SKM-1 (cell line): ENCODE data around the gene SORCS2.

Experiments
- DNase-seq: peaks from one replicate; lab custom pipeline; 2025; ENCODE audit not compliant: unreplicated experiment; lab: John Stamatoyannopoulos, UW

SORCS2 gene

DNA sequence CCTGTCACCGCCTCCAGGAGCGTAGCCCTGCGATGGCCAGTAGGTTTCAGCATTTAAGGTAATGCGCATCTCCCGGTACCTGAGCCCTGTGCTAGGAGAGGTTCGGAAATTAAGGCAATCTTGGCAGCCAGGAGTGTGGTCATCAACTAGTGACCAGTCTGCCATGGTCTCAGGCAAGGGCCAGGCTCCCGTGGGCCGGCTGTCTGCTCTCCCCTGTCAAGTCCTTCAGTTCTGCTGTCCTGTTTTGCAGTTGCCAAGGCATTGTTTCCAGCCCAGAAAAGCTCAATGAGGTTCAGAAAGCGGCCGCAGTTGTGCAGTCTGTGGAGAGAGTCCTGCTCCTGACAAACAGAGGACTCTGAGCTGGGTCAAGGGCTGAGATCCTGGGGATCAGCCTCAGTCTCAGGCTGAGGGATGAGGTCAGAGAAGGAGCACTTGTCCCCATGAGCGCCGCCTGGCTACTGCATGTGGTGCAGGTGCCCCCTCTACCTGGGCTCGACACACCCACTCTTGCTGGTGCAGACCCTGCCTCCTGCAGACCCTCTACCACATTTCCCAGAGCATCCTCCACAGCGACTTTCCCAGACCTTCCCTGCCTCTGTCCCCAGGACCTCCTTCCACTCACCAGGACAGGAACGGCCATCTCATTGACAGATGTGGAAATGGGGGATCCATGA lies 295.8 kb downstream of the SORCS2 start:
- DNase-seq = no peak

DNA sequence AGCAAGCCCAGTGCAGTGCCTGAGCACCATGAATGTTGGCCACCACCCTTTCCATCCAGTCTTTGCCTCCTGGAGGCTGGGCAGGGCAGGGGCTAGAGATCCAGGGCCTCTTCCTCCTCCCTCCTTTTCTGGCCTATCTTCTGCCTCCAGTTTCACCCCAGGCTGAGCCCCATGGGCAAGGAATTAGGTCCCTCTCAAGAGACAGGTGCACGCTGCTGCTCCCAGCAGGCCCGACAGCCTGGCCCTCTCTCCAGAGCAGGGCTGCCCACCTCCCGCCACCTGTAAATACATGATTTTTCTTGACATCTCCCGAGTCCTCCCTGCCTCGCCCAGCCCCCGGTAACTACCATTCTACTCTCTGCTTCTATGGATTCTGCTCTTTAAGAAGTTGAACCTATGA lies 299.6 kb downstream of the SORCS2 start:
- no peak for DNase-seq

DNA sequence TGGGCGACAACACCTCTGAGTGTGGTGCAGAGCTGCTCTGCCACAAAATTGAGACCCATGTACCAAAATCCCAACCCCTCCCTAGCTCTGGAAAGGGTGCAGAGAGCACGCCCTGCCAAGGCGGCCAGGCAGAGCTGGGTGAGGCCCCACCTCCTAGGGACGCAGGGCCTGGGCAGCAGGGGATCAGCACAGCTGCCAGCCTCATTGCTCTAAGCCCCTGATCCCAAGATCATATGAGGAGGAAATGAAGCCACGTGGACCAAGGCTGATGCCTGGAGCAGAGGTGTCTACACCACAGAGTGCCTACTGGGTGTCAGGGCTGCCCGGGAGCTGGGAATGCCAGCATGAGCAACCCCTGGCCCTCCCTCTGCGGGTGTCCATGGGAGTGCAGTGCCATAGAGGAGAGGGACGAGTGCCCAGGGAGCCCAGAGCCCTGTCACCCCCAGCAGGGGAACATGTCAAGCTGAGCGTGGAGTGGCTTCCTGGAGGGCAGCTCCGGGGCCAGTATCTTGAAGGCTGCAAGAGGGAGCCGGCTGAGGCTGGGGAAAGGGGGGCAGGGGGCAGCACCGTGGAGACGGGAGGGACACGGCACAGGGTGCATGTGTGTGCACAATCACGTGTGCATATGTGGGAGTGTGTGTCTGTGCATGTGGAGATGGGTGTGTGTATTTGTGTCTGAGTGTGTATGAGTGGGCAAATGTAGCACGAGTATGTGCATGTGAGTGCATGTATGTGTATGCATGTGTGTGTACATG lies 306.3 kb downstream of the SORCS2 start:
- DNase-seq = no peak

DNA sequence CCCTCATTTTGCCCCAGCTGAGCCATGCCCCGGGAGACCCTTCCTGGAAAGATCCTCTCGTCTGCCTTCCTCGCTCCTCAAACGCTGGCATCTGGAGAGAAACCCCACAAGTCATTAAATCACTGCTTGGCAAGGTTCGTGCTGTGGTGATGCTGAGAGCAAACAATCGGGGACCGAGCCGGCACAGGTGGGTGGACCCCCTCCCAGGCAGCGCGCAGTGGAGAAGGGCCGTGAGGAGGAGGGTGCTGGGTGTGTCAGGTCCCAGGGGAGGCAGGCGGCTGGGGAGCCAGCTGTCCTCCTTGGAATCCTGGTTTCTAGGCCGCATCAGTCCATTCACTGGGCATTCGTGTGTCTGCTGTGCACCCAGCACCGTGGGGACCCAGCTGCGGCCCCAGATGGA lies 307.3 kb downstream of the SORCS2 start:
- DNase-seq = no peak

DNA sequence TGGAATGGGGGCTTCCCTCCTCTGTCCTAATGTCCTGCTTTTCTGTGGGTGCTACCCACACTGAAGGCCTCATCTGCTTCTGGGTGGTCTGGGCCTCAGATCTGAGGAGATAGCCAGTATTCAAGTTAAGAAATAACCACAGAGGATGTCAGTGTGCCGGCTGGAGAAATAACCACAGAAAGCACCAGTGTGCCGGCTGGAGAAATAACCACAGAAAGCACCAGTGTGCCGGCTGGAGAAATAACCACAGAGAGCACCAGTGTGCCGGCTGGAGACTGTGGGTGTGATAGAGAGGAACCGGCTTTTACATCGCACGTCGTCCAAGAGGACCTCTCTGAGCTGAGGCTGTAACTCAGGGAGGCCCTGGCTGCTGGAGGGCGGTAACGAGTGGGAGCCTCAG lies 308.1 kb downstream of the SORCS2 start:
- no peak for DNase-seq

DNA sequence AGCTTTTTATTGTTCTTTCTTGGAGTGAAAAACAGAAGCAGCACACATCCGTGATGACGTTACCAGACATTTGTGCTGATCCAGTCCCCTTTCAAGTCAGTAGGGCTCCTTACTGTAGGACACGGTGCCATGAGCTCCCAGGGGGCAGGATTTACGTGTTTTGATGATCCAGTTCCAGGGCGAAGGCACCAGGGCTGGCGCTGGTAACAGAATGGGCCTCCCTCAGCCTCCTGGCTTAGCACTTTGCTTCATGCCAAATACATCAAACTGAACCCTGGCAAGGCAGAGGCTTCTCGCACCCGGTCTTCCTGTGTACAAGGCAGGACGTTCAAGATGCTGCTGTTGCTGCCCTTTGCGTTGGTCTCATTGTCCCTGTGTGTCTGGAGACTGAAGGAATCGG lies 309.0 kb downstream of the SORCS2 start:
- DNase-seq = no peak

DNA sequence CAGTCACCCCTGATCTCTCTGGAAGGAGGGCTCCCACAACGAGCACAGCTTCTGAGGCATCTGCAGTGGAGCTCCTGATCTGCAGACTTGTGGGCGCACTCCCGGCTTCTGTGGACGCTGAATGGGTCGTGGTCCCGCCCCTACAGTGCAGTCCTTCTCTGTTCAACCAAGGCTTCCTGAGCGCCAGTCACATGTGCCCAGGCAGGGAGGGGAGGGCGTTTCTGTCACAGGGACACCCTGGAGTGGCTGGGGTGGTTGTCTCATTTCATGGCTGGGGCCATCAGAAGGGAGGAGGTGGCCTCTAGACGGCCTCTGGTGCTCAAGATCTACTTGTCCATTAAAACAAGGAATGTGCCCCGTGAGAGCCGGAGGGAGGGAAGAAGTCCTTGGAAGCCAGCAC lies 309.5 kb downstream of the SORCS2 start:
- no peak for DNase-seq

DNA sequence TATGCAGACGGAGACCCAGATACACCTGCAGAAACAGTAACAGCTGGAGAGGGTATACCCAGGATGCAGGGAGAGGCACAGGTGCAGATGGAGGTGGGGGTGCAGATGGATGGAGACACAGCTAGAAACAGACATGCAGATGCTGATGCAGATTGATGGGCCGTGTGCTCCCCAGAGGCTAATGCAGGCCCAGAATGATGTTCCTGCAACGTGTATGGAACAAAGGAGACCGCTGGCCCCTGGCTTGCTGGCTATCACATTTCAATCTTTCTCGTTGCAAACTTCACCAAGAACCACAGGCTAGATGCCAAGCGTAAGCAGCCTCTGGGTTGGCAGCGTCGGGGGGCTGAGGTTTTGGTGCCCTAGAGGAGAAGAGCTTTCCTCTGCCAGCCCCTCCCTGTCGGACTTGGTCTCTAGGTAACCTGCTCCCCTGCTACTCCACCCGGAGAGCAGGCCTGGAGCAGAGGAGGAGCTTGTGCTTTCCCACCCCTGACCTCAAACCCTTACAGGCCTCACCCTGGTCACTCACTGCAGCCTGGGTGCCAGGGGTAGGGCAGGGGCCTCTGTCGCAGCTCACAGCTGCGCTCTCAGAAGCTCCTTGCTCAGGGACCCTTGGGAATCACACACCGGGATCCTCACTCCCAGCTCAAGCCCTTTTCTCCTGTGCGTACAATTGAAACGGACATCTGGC lies 311.4 kb downstream of the SORCS2 start:
- no peak for DNase-seq

DNA sequence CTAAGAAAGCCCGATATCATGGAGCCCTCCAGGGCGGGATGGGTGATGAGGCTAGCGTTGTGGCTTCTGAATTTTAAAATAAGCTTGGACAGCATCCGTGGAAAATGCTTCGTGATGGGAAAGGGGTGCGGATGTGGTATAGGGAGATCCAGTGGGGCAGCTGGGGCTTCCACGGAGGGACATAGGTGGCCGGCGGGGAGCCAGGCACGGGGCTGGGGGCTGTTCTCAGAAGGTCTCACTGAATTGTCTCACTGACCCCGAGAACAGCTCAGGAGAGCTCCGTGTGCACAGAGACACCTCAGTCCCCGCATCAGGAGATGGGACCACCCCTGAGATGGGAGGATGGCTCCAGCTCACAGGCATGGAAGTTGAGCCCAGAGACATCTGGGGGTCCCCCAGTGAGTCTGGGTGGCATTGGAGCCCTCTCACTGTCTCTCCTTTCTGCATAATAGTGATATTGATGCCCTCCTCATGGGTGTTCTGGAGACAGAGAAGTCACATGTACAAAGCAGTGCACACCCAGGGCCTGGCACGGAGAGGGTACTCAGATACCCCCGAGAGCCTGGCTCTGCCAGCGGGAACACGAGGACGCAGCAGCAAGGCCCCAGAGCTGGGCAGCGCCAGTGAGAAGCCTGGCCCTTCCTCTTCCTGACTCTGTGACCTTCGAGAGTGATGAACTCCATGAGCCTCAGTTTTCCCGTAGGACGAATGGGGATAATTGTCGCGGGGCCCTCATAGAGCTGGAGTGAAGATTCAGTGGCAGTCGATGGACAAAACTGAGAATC lies 313.0 kb downstream of the SORCS2 start:
- no peak for DNase-seq

DNA sequence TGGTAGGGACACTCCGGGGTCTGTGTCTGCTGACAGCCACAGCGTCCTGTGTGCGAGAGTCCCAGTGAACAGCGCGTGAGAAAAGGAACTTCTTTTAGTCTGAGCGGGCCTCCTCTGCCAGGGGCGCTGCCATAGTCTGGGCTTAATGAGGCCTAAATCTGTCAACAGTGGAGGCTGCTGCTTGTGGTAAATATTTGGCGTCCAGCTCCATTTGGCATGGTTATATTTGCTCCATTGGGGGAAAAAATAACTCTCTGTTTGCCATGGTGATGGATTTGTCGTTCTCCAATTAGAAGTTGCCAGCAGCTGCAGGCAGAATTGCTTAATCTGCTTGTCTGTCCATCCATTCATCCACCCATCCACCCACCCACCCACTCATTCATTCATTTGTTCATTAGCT lies 313.8 kb downstream of the SORCS2 start:
- no peak for DNase-seq

DNA sequence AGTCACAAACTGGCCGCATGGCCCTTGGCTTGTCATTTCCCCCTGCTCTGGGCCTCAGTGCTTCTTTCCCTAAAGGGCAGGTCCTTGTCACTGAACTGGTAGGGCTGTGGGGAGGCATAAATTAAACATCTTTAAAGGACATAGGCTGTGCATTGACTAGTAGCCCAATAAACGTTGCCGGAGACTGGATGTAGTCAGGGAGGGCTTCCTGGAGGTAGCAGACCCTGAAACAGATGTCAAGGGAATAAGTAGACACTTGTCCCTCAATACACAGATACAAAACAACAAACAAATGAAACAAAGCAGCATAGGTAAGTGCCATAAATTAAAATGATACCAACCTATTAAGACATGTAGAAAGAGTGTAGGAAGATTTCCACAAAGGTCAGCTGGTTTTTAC lies 314.2 kb downstream of the SORCS2 start:
- DNase-seq = no peak

DNA sequence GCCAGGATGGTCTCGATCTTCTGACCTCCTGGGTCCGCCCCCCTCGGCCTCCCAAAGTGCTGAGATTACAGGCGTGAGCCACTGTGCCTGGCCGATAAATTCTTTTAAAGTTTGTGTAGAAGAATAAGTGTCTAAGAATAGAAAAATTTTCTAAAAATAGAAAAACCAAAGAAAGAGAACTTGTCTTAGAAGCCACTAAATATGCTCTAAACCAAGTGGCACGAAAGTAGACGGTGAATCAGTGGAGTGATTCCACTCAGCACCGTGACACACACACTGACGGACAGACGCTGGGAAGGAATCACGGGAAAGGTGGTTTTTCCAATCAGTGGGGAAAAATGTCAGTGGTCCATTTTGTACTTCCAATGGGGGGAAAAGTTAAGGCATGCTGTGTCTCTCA lies 315.0 kb downstream of the SORCS2 start:
- no peak for DNase-seq

DNA sequence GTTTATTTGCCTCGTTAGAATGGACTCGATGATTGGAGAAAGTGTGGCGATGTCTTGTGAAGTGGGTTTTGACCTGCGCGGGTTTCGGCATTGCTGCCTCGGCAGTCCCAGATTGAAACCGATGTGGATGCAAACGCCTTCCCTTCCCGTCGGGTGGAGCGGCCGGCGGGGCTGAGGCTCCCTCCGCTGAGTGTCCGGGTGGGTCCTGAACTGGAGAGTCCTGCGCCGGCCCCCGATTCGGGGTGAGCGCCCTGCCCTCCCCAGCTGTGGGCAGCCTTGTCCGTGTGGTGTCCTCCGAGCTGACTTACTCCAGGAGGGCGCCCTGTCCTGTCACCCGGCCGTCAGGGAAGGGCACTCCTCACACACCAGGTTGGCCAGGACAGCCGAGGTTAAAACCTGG lies 317.7 kb downstream of the SORCS2 start:
- DNase-seq = no peak

DNA sequence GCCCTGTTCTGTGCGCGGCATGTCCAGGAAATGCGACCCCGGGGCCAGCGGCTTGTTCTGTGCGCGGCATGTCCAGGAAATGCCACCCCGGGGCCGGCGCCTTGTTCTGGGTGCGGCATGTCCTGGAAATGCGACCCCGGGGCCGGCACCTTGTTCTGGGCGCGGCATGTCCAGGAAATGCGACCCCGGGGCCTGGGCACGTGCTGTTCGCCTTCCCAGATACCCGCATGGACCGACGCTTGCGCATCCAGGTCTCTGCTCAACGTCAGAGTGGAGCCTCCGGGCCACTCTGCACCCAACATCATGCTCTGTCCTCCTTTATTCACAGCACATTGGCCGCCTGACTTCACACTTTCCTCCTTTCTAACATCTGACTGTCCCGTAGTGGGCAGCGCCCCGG lies 318.2 kb downstream of the SORCS2 start:
- DNase-seq = no peak

DNA sequence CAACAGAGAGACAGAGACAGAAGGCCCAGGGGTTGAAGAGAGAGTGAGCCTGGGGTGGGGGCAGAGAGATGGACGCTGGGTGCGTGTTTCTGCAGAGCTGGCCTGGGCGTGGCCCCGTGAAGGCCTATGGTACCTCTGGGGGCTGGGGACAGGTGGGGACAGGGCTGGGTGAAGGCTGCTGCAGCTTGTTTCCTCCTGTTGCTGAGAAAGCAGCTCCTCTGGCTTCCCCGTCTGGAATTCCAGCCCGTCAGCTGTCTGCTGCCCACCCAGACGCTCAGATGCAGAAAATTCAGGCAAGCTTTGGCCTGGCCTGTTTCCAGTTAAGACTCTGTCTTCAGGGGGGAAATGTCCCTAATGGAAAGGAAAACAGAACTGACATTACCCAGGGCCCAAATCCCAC lies 319.2 kb downstream of the SORCS2 start:
- DNase-seq = no peak

DNA sequence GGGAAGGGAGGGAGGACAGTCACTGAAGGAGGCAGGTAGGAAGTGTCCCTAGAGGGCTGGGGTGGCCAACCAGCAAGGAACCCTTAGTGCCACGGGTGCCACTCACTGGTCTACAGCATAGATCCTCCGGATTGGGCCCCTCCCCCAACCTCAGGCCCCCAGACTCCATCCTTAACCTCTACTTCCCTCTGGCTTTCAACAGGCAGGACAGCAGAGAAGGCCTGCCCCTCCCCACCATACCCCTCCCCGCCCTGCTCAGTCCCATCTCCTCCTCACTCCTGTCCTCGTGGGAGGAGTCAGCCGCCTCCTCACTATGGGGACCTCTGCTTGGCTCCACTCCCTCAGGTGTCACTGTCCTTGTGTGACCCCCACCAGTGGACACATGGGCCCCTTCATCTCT lies 320.1 kb downstream of the SORCS2 start:
- DNase-seq = no peak

DNA sequence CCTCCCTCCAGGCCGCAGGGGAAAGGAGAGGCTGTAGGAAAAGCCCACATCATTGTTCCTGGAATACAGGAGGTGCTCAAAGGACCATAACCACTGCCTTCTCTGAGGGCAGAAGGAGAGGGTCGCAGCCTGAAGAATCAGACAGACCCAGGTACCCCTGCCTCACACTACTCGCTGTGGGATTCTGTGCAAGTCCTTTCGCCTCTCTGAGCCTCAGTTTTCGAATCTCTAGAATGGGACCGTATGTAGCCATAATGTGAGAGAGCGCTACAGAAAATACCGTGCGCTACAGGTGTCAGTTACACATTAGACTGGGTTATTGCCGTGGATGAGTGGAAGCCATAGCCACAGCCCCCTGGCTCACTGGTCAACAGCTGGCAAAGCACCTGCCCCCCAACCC lies 320.6 kb downstream of the SORCS2 start:
- DNase-seq = no peak

DNA sequence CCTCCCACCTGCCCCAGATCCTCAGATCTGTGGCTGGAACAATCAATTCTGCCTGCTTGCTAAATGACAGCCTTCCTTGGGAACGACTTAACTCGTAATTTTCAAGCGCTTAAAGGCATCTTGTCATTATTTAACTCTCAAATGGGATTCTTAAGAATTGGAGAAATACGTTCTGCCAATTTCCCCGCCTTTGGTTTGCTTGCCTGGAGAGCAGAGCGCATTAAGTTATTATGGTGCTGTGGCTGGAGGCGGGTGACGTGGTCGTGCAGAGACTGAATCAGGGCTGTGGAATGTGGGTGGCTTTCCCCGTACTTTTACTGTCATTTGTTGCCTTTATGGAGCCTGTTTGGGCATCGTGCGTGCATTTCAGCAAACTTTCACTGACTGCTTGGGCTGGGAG lies 321.3 kb downstream of the SORCS2 start:
- DNase-seq = no peak

DNA sequence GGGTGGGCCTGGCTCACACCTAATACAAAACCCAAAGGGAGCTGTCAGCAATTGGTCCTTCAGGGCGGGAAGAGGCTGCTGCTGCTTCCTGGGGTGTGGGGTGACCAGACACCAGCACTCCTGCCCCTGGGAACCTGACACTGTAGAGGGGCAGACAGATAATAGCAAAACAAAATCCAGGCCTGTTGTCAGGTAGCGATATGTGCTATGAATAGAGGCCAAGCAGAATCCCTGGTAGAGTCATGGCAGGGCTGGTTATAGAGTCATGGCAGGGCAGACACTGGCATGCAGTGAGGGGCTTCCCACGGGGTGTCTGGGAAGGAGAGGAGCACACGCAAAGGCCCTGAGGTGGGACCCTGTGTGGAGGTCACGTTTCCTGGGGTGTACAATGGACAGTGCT lies 321.9 kb downstream of the SORCS2 start:
- DNase-seq = no peak

DNA sequence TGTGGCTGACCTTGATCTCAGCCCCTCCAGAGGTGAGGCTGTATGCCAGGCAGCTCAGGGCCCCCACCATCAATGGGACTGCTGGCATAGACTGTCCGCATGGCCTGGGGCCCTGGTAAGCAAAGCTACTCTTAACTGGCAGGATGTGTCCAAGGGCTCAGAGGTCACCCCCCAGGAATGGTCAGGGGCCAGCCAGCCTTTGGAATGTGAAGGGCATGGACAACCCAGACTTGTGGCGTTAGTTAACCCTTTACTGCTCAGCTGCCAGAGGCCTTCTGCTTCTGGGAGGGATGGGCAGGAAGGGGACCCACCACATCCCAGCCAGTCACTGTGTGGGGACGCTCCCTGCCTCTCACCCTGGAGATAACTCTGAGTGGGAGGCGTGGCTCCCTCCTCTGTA lies 322.5 kb downstream of the SORCS2 start:
- DNase-seq = no peak

DNA sequence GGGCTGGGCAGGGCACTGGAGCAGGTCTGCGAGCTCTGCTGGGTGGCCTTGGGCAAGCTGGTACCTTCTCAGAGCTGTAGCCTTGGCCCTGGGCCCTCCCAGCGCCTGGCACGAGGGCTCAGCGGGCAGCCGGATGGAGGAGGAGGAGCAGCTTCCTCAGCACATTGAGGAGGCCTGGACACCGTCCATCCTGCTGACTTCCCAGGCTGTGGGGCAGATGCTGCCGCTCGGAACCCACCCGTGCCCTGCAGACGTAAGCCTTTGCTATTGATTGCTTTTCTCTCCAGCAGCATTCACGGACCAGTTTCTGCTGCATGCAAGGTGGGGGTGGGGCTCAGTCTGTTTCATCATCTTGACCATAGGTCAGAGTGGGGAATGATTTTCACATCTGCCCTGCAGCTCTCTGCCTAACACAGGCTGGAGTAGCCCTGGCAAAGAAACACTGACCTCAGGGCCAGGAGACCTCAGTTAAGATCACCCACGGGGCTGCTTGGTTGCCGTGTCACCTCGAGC lies 323.1 kb downstream of the SORCS2 start:
- DNase-seq = no peak
